ENCODE results near the gene RABGAP1.

Gene RABGAP1

DNA sequence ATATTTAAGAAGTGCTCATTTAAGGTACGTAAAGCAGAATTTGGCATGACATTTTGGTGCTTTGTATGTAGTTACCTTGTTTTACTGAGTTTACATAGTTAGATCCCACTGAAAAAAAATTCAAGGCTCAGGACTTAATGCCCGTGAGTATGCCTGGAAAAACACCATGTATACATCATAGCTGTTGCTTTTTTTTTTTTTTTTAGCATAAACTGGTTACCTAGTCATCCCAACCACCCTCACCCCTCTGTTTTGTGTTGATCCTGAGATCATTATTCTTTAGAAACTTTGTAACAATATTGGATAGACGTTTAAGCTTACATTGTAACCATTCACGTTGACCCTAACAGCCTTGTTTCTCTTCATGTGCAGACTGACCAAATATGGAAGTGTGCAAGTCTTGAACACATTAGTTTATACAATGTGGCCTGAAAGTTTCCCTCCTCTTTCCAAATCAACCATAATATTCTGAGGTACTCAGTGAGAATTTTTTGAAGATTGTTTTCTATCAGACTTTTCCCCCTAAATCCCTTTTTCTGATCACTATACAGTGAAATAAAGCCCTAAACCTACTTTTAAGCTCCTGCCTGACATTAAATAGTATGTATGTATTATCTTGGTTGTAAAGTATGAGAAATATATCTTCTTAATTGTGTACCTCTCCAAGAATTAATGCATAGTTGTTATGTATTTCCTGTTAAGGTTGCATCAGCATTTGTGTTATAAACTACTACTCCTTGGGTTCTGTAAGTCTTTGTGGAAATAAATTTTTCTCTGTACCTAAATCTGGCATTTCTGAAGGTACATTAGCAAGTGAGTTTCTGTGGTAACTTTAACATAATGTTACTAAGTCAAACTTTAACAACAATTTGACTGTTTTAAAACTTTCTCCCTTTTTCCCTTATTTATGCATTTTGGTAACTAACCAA, 4.4 kb downstream of the RABGAP1 start:
- no peak for DNase-seq (ENCODE audit: low read depth in 2 of 2)

DNA sequence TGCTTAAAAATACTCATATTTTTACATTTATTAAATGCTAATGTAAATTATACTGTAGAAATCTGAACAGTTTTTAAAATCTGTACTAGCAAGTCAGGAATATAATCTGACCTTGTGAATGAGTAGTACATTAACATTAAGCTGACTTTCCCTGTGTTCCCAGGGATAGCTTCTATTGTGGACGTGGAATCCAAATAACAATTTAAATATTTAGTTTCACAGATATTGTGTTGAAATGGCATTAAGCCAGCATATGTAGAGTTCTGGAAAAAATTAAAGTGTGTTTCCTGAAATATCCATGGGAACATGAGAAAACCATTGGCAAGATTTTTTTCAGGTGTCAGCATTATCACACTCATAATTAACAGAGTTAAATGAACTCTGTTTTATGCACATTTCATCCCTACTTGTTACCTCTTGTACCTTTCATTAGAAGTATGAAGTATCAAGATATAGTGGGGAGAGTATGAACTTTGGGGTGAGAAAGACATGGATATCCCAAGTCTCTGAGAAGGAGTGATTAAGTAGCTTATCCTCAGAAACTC, 5.7 kb downstream of the RABGAP1 start:
- DNase-seq (ENCODE audit: low read depth in 2 of 2) = no peak

DNA sequence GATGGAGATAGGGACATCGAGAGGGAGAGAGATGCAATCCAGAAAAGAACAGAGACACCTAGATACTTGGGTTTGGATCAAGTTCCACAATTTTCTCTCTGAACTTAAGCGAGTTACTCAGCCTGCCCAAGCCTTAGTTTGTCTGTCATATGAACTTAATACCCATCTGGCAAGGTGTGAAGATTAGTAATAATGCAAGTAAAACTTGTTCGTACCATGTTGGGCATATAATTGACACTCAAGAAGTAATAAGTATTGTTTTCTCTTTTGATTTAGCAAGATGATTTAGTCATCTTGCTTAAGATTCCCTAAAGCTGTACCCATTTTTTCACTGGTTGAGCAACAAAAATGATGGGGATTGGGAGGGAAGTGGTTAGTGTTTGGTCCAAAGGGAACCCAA, 7.5 kb downstream of the RABGAP1 start:
- DNase-seq (ENCODE audit: low read depth in 2 of 2) = no peak

DNA sequence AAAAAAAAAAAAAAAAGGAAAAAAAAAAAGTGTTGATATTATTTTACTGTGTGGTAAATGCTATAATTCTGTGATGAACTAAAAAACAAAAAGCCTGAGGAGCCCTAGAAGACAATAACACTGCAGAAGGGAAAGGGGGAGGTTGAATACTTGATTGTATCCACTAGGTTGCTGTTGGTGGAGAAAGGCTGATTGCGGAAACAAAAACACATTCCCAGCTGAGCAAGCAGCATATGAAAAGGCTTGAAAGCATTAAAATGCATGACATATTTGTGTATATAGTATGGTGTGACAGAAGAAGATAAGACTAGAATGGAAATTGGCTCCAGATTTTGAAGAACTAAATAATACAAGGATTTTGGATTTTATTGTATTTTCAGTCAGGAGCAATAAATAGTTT, 8.9 kb downstream of the RABGAP1 start:
- no peak for DNase-seq (ENCODE audit: low read depth in 2 of 2)

DNA sequence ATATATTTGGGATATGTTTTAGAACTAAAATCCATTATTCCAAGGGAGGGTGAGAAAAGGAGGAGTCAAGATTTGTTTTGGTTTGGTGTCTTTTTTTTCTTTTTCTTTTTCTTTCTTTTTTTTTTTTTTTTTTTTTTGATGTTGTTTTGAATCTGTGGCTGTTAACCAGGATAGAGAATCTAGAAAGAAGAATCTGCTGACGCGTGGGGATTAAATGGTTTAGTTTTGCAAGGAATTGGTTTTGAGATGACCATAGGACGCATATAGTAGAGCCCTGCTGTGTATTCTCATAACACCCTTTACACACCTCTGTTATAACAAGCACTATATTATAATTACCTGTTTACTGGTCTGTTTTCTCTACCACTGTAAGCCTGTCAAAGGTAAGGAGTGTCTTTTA, 9.4 kb downstream of the RABGAP1 start:
- DNase-seq (ENCODE audit: low read depth in 2 of 2) = no peak

DNA sequence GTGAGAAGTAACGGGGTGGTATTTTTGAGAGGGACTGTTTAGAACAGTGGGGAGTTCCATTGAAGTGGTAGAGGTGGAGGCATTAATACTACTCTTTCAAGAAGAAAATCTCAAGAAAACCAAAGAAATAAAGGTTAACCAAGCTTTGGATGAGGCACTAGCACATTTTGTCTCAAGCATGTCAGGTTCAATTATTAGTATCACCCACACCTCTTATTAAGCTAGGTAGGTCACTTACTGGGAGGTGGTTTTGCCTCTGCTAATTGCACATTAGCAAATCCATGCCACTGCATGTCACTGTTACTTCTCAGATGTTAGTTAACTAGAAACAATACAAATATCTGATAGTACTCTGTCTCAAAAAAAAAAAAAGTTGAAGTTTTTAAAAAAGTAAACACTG, 10.2 kb downstream of the RABGAP1 start:
- DNase-seq (ENCODE audit: low read depth in 2 of 2) = no peak

DNA sequence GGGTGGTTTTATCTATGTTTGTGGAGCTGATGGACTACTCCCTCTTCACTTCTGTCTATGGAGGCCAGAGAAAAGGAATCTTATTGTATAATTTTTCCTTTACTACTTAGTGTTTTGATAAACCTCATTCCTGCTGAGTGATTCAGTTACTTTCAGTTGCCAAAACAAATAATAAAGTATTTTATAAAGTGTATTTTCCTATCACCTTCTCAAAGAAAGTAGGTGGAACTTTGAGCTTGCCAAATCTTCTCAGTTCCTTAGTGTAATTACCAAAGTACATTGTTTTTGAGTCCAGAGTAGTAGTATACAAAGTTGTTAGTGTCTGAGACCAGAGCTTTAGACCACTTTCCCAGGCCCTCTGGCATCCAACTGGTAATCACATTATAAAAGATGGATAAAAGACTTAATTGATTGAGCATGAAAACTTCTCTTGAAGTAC, 13.5 kb downstream of the RABGAP1 start:
- no peak for DNase-seq (ENCODE audit: low read depth in 2 of 2)

DNA sequence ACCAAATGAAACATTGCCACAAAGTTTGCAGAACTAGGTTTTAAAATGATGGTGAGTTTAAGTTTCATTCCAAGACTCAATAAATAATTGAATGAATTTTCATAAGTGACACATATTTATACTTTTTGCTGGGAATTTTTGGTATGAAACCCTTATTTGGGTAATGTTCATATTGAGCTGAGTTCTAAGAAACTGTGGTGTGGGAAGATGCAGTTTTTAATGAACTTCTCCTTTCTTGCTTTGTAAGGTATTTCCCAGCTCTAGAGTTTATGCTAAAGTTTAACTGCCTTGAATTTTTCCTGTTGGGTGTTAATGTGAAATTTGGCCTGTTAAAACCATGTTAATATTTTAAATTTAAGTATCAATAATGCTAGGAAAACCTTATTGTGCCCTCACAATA, 15.1 kb downstream of the RABGAP1 start:
- no peak for DNase-seq (ENCODE audit: low read depth in 2 of 2)

DNA sequence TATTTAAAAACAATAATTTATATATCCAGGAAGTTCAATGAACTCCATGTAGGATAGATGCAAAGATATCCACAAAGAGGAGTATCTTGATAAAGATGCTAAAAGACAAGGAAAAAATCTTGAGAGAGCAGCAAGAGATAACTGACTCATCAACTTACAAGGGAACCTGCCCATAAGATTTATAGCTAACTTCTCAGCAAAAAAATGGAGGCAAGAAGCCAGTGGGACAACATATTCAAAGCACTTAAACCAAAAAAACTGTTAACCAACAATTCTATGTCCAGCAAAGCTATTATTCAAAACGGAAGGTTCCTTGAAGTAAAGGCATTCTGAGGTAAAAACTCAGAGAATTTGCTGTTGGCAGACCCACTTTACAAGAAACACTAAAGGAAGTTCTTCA, 20.3 kb downstream of the RABGAP1 start:
- DNase-seq (ENCODE audit: low read depth in 2 of 2) = no peak

DNA sequence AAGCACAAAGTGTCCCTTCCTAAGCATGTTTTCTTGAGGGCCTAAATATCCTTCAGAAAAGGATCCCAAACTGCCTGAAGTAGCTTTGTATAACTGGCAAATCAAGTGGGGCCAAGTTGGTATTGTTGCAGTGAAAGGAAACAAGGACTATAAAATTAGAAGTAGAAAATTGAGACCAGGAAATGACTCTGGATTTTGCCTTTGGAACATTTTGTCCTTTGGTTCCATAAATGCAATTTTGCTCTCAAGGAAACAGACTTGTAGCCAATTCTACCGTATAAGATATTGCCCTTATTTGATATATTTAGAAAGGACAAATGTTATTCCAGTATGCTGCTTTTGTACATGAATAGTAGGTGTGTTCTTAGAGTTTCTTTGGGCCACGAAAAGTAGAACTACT, 34.4 kb downstream of the RABGAP1 start:
- no peak for DNase-seq (ENCODE audit: low read depth in 2 of 2)

DNA sequence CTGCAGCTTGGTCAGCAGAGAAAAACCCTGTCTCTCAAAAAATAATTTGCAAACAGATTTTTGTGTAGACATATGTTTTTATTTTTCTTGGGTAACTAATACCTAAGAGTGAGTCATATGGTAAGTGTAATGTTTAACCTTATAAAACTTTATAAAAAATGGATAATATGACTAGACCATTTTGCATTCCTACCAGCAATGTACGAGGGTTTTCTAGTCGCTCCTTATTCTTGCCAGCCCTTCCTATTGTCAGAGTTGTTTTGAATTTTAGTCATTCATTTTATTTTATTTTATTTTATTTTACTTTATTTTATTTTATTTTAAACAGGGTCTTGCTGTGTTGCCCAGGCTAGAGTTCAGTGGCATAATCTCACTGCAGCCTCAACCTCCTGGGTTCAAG, 37.8 kb downstream of the RABGAP1 start:
- DNase-seq (ENCODE audit: low read depth in 2 of 2) = no peak

DNA sequence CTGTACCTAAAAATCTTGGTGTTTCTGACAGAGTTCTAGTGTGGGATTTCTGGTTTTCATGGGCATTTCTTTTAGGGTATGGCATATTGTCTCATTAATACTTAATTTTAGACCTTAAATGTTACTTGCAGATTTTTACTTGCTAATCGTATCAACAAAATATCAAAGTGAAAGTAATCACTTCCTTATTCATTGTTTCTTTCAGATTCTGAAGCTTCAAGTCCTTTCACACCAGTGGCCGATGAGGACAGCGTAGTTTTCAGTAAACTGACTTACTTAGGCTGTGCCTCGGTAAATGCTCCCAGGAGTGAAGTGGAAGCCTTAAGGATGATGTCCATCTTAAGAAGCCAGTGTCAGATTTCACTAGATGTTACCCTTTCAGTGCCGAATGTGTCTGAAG, 45.2 kb downstream of the RABGAP1 start:
- no peak for DNase-seq (ENCODE audit: low read depth in 2 of 2)

DNA sequence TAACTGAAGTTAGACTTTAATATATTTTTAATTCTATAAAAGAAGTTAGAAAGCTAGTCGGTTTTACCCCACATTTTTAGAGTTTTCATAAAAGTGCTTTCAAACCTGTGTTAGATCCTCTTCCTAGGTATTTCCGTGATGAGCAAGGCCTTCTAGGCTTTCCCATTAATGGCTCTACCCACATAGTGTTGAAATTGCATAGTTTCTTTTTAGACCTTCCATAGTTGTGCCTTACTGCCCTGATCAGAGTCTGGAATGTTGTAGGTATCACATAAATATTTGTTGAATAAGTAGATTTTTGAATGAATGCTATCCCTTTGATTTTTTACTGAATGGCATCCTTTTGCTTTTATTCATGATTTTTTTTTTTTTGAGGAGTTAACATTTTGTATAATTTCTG, 47.3 kb downstream of the RABGAP1 start:
- no peak for DNase-seq (ENCODE audit: low read depth in 2 of 2)

DNA sequence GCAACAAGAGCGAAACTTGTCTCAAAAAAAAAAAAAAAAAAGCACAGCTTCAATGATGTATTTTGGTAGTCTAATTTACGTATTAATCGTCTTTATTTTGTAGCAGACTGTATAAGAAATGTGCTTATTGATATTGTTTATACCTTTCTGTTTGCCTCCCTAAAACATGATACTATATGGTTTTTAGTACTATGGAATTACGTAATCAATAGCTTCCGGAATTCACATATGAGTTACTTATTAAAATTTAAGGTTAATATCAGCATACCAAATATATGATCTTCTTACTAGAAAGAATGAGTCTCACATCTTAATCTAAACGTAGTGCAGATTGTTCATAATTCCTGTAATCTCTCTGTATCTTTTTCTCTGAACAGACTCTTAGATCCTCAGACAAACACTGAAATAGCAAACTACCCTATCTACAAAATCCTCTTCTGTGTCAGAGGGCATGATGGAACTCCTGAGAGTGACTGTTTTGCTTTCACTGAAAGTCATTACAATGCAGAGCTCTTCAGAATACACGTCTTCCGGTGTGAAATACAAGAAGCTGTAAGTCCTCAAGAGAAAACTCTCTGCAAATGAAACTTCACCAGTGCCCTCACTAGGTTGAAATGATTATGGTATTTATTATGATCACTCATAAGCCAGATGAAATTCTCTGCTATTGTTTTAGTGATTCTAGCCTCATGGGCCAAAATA, 48.3 kb downstream of the RABGAP1 start:
- no peak for DNase-seq (ENCODE audit: low read depth in 2 of 2)

DNA sequence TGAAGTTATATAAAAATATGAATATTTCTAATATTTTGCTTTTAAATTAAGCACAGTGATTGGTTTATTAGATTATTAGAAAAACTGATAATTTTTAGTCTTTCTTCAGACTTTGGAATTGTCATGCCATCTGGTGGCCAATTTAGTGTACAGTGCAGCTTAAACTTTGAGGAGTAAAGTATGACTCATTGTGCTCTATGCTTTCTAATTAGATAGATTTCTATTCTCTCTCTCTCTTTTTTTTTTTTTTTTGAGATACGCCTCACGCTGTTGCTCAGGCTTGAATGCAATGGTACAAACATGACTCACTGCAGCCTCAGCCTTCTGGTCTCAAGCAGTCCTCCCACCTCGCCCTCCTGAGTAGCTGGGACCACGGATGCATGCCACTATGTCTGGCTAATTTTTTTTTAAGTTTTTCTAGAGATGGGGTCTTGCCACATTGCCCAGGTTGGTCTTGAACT, 50.6 kb downstream of the RABGAP1 start:
- DNase-seq (ENCODE audit: low read depth in 2 of 2) = no peak

DNA sequence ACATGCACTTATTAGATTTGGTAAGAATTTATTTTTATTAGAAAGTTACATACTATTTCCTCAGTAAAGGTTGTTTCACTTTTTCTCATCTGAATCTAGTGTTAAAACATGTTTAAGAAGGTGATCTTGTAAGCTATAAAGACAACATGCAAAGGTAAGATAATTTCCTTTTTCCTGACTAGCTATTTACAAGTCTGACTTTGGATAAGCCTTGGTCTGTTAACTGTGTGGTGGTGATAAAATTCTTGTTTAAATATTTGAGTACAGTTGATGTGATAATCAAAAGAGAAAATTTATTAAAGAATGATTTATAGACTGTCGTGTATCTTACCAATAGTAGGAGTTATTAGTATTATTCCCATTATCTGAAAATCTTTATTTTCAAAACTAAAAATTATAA, 55.8 kb downstream of the RABGAP1 start:
- no peak for DNase-seq (ENCODE audit: low read depth in 2 of 2)

DNA sequence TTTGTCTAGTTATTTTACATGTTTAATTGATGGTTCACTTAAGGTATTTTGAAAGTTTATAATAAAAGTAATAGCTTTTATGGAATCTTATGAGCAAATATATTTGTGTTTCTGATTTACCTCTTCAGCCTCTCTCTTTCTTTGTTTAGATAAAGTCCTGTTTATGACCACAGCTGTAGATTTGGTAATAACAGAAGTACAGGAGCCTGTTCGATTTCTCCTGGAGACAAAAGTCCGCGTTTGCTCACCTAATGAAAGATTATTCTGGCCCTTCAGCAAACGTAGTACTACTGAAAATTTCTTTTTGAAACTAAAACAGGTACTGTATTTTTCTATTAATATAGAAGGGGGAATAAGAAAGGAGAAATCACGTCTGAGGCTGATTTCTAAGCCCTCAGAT, 57.6 kb downstream of the RABGAP1 start:
- DNase-seq (ENCODE audit: low read depth in 2 of 2) = no peak

DNA sequence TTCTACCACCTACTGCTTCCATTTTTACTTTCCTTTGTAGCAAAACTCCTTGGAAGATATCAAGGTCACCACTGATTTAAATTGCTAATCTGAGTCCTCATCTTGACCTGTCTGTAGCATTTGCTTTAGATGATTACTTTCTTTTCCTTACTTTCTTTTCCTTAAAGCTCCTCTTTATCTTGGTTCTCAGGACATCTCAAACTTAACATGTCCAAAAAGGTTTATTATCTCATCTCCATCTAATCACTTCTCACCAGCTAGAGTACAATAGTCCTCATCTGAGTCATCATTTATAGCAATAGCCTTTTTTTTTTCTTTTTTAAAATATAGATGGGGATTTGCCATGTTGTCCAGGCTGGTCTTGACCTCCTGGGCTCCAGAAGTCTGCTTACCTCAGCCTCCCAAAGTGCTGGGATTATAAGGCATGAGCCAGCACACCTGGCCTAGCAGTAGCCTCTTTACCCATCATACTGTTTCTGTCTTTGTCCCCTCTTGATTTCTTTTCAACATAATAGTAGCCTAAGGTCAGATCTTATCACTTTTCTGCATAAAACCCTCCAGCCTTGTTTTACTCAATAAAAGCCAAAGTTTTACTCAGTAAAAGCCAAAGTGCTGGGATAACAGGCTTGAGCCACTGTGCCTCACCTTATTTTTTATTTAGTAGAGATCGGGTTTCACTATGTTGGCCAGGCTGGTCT, 59.7 kb downstream of the RABGAP1 start:
- no peak for DNase-seq (ENCODE audit: low read depth in 2 of 2)

DNA sequence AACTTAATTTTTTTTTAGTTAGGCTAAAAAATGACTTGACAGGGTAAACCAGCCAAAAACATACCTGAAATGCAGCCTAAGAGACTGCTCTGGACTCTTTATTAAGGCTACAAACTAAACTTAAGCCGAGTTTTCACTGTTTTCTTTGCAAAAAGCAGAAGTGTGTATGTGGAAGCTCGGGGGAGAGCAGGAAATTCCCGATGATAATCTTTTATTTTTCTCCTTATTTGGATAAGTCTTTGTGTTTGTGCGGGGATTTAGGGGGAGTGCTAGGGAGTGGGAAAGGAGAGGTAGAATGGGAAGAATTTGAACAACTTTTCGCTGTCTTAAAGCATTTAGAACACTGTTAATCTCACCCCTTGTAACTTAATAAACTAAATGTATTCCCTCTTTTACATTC, 61.9 kb downstream of the RABGAP1 start:
- DNase-seq (ENCODE audit: low read depth in 2 of 2) = no peak

DNA sequence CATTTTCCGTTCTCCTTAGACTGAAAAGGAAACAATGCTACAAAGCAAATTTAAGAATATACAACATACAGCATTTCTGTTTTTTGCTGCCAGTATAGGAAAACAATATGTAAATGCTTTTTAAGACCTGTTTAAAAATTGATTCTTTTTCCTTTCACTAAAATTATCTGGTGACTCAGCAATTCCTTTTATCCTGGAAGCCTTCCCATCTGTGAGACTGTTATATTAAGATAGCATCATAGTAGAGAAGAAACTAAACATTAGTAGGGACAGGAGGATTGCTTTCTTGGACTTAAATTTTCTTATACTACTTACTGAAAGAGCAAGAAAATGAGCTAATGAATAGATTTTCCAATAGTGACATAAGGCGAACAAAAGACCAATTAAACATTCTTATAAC, 62.6 kb downstream of the RABGAP1 start:
- DNase-seq (ENCODE audit: low read depth in 2 of 2) = no peak

DNA sequence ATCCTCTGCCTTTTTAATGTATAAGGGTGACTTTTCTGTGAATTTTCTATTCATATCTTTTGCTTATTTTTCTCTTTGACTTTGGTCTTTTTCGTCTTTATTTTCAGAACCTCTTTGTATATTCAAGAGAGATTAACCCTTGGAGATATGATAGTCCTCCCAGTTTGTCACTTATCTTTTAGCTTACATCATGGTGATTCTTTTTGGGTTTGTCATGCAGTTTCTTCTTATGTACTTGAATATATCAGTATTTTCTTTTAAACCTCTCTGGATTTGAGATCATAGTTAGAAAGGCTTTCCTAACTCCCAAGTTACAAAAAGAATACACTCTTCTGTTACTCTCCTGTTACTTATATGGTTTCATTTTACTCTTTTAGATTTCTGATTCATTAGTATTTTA, 65.1 kb downstream of the RABGAP1 start:
- DNase-seq (ENCODE audit: low read depth in 2 of 2) = no peak

DNA sequence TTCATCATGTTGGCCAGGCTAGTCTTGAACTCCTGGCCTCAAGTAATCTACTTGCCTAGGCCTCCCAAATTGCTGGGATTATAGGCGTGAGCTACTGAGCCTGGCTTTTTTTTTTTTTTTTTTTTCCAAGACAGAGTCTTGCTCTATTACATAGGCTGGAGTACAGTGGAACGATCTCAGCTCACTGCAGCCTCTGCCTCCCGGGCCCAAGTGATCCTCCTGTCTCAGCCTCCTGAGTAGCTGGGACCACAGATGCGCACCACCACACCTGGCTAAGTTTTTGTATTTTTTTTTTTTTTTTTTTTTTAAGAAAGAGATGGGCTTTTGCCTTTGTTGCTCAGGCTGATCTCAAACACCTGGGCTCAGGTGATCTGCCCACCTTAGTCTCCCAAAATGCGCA, 66.4 kb downstream of the RABGAP1 start:
- no peak for DNase-seq (ENCODE audit: low read depth in 2 of 2)

Measured in stimulated activated CD8-positive, alpha-beta memory T cell treated with anti-CD3 and anti-CD28 coated beads, Interleukin-2, amount 100 ng/mL, for 1 hour (primary cell).